Right ventricle myocardium inferior (tissue), 1 donor: ENCODE results near the gene EPB41L4B. TPM values are rescaled to one million over a fixed set of nuclear protein-coding genes. Genes with fewer than 3 reads are reported as not detected.
"Not testable (repeated sequence)": the region's sequence is repeated elsewhere in the genome, so short reads cannot be mapped to it uniquely, and the experiment has no call there.

Source experiments
- ATAC-seq: fragments of 200-7000 bp; cut with Tn5 transposase; one replicate; pipeline ENCODE4 v1.9.1; 2020; ENCODE audit warnings: mild to moderate bottlenecking, moderate library complexity
- DNase-seq: peaks from one replicate; pipeline ENCODE4 v3.0.0; 2021; ENCODE audit errors: missing footprints
- intact Hi-C: fragments of 100-400 bp; cut with DNase I; formaldehyde crosslinking; loops from one replicate; pipeline ENCODE4 v1.11.0; 2022
- total RNA-seq: library from RNA; stranded (reverse); fragmentation: NEBNext Ultra II Directional; extraction: Animal tissue kit (Norgen Biotek cat#: 25700); gene quantifications from one replicate; pipeline ENCODE4 v1.2.1, GENCODE V29; 2021
- donor health status: DM: no; HTN: yes; CAD: no; lungs with severe emphysema.

Gene EPB41L4B
- total RNA-seq, 1 donor from 2014 or later = 8.1 TPM

GRCh38 chr9:109163194-109163593 is 157.7 kb downstream of the EPB41L4B start:
- ATAC-seq (no peak), DNase-seq (no peak)
- intact Hi-C loops = no loop called here

GRCh38 chr9:109162677-109163076 is 158.2 kb downstream of the EPB41L4B start:
- intact Hi-C loops = no loop called here
- ATAC-seq = no peak
- no peak for DNase-seq

GRCh38 chr9:109161471-109161870 is 159.4 kb downstream of the EPB41L4B start:
- no peak for DNase-seq
- intact Hi-C loops = no loop called here
- ATAC-seq = no peak

GRCh38 chr9:109159583-109159982 is 161.3 kb downstream of the EPB41L4B start:
- intact Hi-C loops = no loop called here
- no peak for DNase-seq
- ATAC-seq = no peak

GRCh38 chr9:109158651-109159050 is 162.2 kb downstream of the EPB41L4B start:
- intact Hi-C loops = no loop called here
- DNase-seq = no peak
- ATAC-seq = no peak

GRCh38 chr9:109156708-109157107 is 164.2 kb downstream of the EPB41L4B start:
- intact Hi-C loops = no loop called here
- ATAC-seq (no peak), DNase-seq (no peak)

- no peak for ATAC-seq
- intact Hi-C loops = no loop called here
- DNase-seq = no peak
These were observed 169.8 kb downstream of the EPB41L4B start for GRCh38 chr9:109150925-109151545.

- ATAC-seq = no peak
- no peak for DNase-seq
- intact Hi-C loops = no loop called here
These were observed 171.1 kb downstream of the EPB41L4B start for GRCh38 chr9:109149722-109150121.

GRCh38 chr9:109149089-109149488 is 171.8 kb downstream of the EPB41L4B start:
- intact Hi-C loops = no loop called here
- no peak for DNase-seq
- ATAC-seq = no peak

GRCh38 chr9:109145051-109145450 is 175.8 kb downstream of the EPB41L4B start:
- no peak for ATAC-seq
- intact Hi-C loops = no loop called here

GRCh38 chr9:109143881-109144562 is 176.8 kb downstream of the EPB41L4B start:
- DNase-seq (no peak), ATAC-seq (no peak)
- intact Hi-C loops = no loop called here

More at GRCh38 chr9:109145051-109145450, 175.8 kb downstream of the EPB41L4B start:
- DNase-seq = no peak

GRCh38 chr9:109141375-109141774 is 179.5 kb downstream of the EPB41L4B start:
- DNase-seq (no peak), ATAC-seq (no peak)
- intact Hi-C loops = no loop called here

- ATAC-seq = no peak
- intact Hi-C loops = no loop called here
- no peak for DNase-seq
These were observed 181.0 kb downstream of the EPB41L4B start for GRCh38 chr9:109139851-109140250.

- ATAC-seq (no peak), DNase-seq (no peak)
- intact Hi-C loops = no loop called here
These were observed 182.4 kb downstream of the EPB41L4B start for GRCh38 chr9:109138421-109138820.

- no peak for DNase-seq
- no peak for ATAC-seq
- intact Hi-C loops = no loop called here
These were observed 186.7 kb downstream of the EPB41L4B start for GRCh38 chr9:109134167-109134578.

- no peak for ATAC-seq
- intact Hi-C loops = no loop called here
- no peak for DNase-seq
These were observed 187.3 kb downstream of the EPB41L4B start for GRCh38 chr9:109133533-109133932.

GRCh38 chr9:109132567-109133021 is 188.3 kb downstream of the EPB41L4B start:
- DNase-seq = no peak
- no peak for ATAC-seq
- intact Hi-C loops = no loop called here

GRCh38 chr9:109129470-109130197 is 191.2 kb downstream of the EPB41L4B start:
- intact Hi-C loops = no loop called here
- ATAC-seq (no peak), DNase-seq (no peak)

- DNase-seq, ATAC-seq, intact Hi-C loops: not testable (repeated sequence)
These were observed 194.2 kb downstream of the EPB41L4B start for GRCh38 chr9:109126671-109127070.

GRCh38 chr9:109124121-109124520 is 196.7 kb downstream of the EPB41L4B start:
- DNase-seq (no peak), ATAC-seq (no peak)
- intact Hi-C loops = no loop called here
